ENCODE results near the gene TRIP4. TPM values are rescaled to one million over a fixed set of nuclear protein-coding genes. Genes with fewer than 3 reads are reported as not detected.

TRIP4 gene
- total and polyA plus RNA-seq, 2 of the 8 experiments (the other 6 are each of a cell fraction or from before 2014, with no cell fraction given) = 6.2 to 18.9 TPM

GRCh38 chr15:64379216-64379960 lies 8.2 kb upstream of the TRIP4 start:
- Histone ChIP-seq H3K79me1 (ENCODE audit: low read depth, low read length) (peaks cover 3% of the 10 kb centered on the region; the same call in 1 of the 2 replicates), H3K56ac (replicated peaks; ENCODE audit: insufficient read length, low read depth, low read length) (no peak overlapping the region), H3K9me3 (ENCODE audit: insufficient read depth in 2 of 2, low read depth in 1 of 2, low read length in 1 of 2) (no peaks in the 10 kb centered on the region), H3K23ac (ENCODE audit: insufficient read length) (no peak overlapping the region), H3K4me1 (replicated peaks in 1 of 4; ENCODE audit: control insufficient read depth in 3 of 4, insufficient read depth in 4 of 4, low read length in 3 of 4) (no peaks in the 10 kb centered on the region), H3K36me3 (ENCODE audit: control insufficient read depth in 2 of 4, insufficient read depth in 4 of 4, low read length in 3 of 4) (peaks cover 0 to 25% (median 10%) of the 10 kb centered on the region in 4 experiments; a peak in 4 of 8 replicates), H4K8ac (ENCODE audit: extremely low read depth, insufficient read depth, low read length) (no peak overlapping the region), H4K20me1 (replicated peaks in 1 of 2; ENCODE audit: control insufficient read depth in 1 of 2, insufficient read depth in 2 of 2, low read length in 2 of 2) (no peaks in the 10 kb centered on the region), H4K5ac (ENCODE audit: insufficient read length, low read depth, low read length) (no peak overlapping the region), H2BK20ac (ENCODE audit: low read length) (no peak overlapping the region), H3K23me2 (ENCODE audit: low read depth, low read length) (peaks cover 5% of the 10 kb centered on the region; the same call in 1 of the 2 replicates), H3K79me2 (ENCODE audit: control insufficient read depth in 1 of 2, insufficient read depth in 2 of 2, low read length in 2 of 2) (peaks cover 0 to 23% of the 10 kb centered on the region in 2 experiments; a peak in 2 of 4 replicates), H3K14ac (ENCODE audit: insufficient read length) (no peak overlapping the region), H2AFZ (ENCODE audit: low read length) (no peak overlapping the region), H2BK15ac (ENCODE audit: low read length) (no peak overlapping the region), H2BK12ac (ENCODE audit: low read depth, low read length) (no peak overlapping the region), H2BK120ac (replicated peaks; ENCODE audit: low read depth, low read length) (no peak overlapping the region), H3K4ac (replicated peaks; ENCODE audit: insufficient read length, low read depth, low read length) (no peak overlapping the region), H3K27me3 (replicated peaks in 1 of 4; ENCODE audit: control insufficient read depth in 3 of 4, extremely low read depth in 1 of 4, insufficient read depth in 3 of 4, low read length in 3 of 4) (no peaks in the 10 kb centered on the region), H3K18ac (ENCODE audit: extremely low read depth, low read length) (no peak overlapping the region), H4K91ac (replicated peaks; ENCODE audit: insufficient read length, low read length) (no peak overlapping the region), H3K4me3 (ENCODE audit: extremely low read depth in 1 of 4, insufficient read depth in 2 of 4, low read depth in 3 of 4, low read length in 4 of 4) (peak overlapping the region in 3 of 4 experiments; percentile 11 to 90 (median 83); a peak in 6 of 8 replicates), H3K9ac (replicated peaks in 1 of 4; ENCODE audit: extremely low read depth in 1 of 4, low read depth in 3 of 4, low read length in 3 of 4) (no peak overlapping the region), H2BK5ac (ENCODE audit: low read depth, low read length) (no peak overlapping the region), H2AK5ac (ENCODE audit: low read depth, low read length) (no peak overlapping the region), H3K4me2 (ENCODE audit: insufficient read depth in 1 of 2, low read depth in 2 of 2, low read length in 2 of 2) (peak overlapping the region; percentile 49 to 78; a peak in 3 of 4 replicates), H3K27ac (ENCODE audit: low read depth, low read length) (no peak overlapping the region)
- ChIA-PET CTCF (ENCODE audit: partially characterized antibody) (interaction anchor here (0.6 to 1.7 kb wide), 3 partner anchors 45 to 302 kb away, joined by 3 to 4 read pairs (median 3); no protein-coding TSS in a partner anchor), POLR2A (ENCODE audit: partially characterized antibody) (interaction anchor here (0.6 to 2.9 kb wide), 6 partner anchors 8 to 440 kb away, joined by 3 to 12 read pairs (median 4); partner anchors contain the start of genes PPIB and TRIP4)
- WGBS, 2 experiments (ENCODE audit: extremely low coverage in 1 of 2, insufficient coverage in 1 of 2, insufficient read length in 1 of 2, insufficient replicate concordance in 2 of 2, low coverage in 1 of 2, low lambda C conversion rate in 2 of 2, missing lambda C conversion rate in 1 of 2) = 77% methylated on average over 9 of the region's 9 CpGs; no CpG with 5 or more reads in 1 of the 2 experiments
- DNase-seq (ENCODE audit: low read depth in 1 of 2, low spot score in 2 of 2) = no peak
- TF ChIP-seq PHF8 (conservative IDR thresholded peaks at IDR 0.05; ENCODE audit: low read depth, low read length) (no peak), YY1 (IDR thresholded peaks at IDR 0.05; ENCODE audit: low read depth, low read length) (no peak)
- no peak for FAIRE-seq
